Naive B cell (primary cell): ENCODE measurements around the gene MRPL4. TPM values are rescaled to one million over a fixed set of nuclear protein-coding genes. Genes with fewer than 3 reads are reported as not detected.
A peak's percentile ranks its signal among the peaks of the same experiment; 100 is the strongest.
"Not testable (repeated sequence)": the region's sequence is repeated elsewhere in the genome, so short reads cannot be mapped to it uniquely, and the experiment has no call there.

ENCODE experiments used
- ATAC-seq, 2 donors: fragments of 150-1000 bp; cut with Tn5 transposase; 2 replicates each; pipeline ENCODE4 v1.10.0; 2021; ENCODE audit warnings: low read depth in 2 of 2, mild to moderate bottlenecking in 2 of 2, moderate library complexity in 2 of 2
- DNase-seq: peaks from one replicate; pipeline ENCODE4 v3.0.0; 2022
- H3K27ac Mint-ChIP-seq, 6 donors: one replicate each; pipeline ENCODE4 v1.8.0; 2020 to 2022; ENCODE audit warnings: mild to moderate bottlenecking in 6 of 6, mixed read lengths in 6 of 6, moderate library complexity in 5 of 6, inconsistent platforms in 2 of 6
- H3K27me3 Mint-ChIP-seq, 3 donors: one replicate each; pipeline ENCODE4 v1.8.0; 2021 to 2022; ENCODE audit warnings: mixed read lengths in 3 of 3, mild to moderate bottlenecking in 1 of 3
- H3K36me3 Mint-ChIP-seq, 2 donors: one replicate each; pipeline ENCODE4 v1.8.0; 2020 to 2022; ENCODE audit warnings: mixed read lengths in 2 of 2, inconsistent platforms in 1 of 2, mild to moderate bottlenecking in 1 of 2
- H3K4me1 Mint-ChIP-seq, 3 donors: one replicate each; pipeline ENCODE4 v1.8.0; 2020 to 2022; ENCODE audit warnings: mixed read lengths in 3 of 3, inconsistent platforms in 1 of 3, mild to moderate bottlenecking in 1 of 3, moderate library complexity in 1 of 3
- H3K4me3 Mint-ChIP-seq, 8 donors: one replicate each; pipeline ENCODE4 v1.8.0; 2020 to 2022; ENCODE audit warnings: mild to moderate bottlenecking in 8 of 8, mixed read lengths in 8 of 8, moderate library complexity in 8 of 8, inconsistent platforms in 2 of 8
- H3K9me3 Mint-ChIP-seq, 7 donors: one replicate each; pipeline ENCODE4 v1.8.0; 2020 to 2022; ENCODE audit warnings: mixed read lengths in 7 of 7, mild to moderate bottlenecking in 5 of 7, inconsistent platforms in 2 of 7, moderate library complexity in 1 of 7
- polyA plus RNA-seq, 6 donors: library from polyadenylated mRNA; unstranded; fragments of 300-500 nt; fragmentation: Illumina TruSeq; gene quantifications; one replicate each; pipeline ENCODE4 v1.2.3, GENCODE V29; 2021; ENCODE audit warnings: low read depth in 6 of 6

Gene MRPL4
- polyA plus RNA-seq, 6 donors from 2014 or later = 23.7 to 34.3 (median 27.4) TPM

GRCh38 chr19:10235003-10235402 is 17.0 kb upstream of the MRPL4 start:
- DNase-seq (no peak), ATAC-seq (no peak)
- Mint-ChIP-seq H3K9me3 (peaks cover 0 to 2% (median 0%) of the 10 kb centered on the region in 7 donors), H3K4me3 (peak overlapping the region in 5 of 8 donors; percentile 8 to 83 (median 24)), H3K27ac (peak overlapping the region; percentile 97 to 100 (median 100)), H3K27me3 (no peaks in the 10 kb centered on the region), H3K4me1 (peaks cover 36 to 49% (median 44%) of the 10 kb centered on the region in 3 donors), H3K36me3 (no peaks in the 10 kb centered on the region)

GRCh38 chr19:10235409-10235808 is 16.6 kb upstream of the MRPL4 start:
- not testable (repeated sequence) for DNase-seq, H3K36me3 Mint-ChIP-seq, H3K9me3 Mint-ChIP-seq, H3K27me3 Mint-ChIP-seq, ATAC-seq
- H3K4me1 Mint-ChIP-seq = peaks cover 33 to 49% (median 44%) of the 10 kb centered on the region in 3 donors
- peak overlapping the region; percentile 99 to 100 (median 100) for H3K27ac Mint-ChIP-seq
- H3K4me3 Mint-ChIP-seq = peak overlapping the region in 6 of 8 donors; percentile 83 to 91 (median 87)

GRCh38 chr19:10237702-10238101 is 14.3 kb upstream of the MRPL4 start:
- peaks cover 0 to 2% (median 0%) of the 10 kb centered on the region in 7 donors for H3K9me3 Mint-ChIP-seq
- peaks cover 25 to 46% (median 34%) of the 10 kb centered on the region in 3 donors for H3K4me1 Mint-ChIP-seq
- no peaks in the 10 kb centered on the region for H3K27me3 Mint-ChIP-seq
- no peaks in the 10 kb centered on the region for H3K36me3 Mint-ChIP-seq
- no peak for DNase-seq
- no peak for ATAC-seq
- peak overlapping the region; percentile 57 to 100 (median 79) for H3K27ac Mint-ChIP-seq
- peak overlapping the region in 3 of 8 donors; percentile 16 to 77 (median 27) for H3K4me3 Mint-ChIP-seq

GRCh38 chr19:10238172-10238783 is 13.7 kb upstream of the MRPL4 start:
- Mint-ChIP-seq H3K36me3 (no peaks in the 10 kb centered on the region), H3K27me3 (no peaks in the 10 kb centered on the region), H3K9me3 (peaks cover 0 to 2% (median 0%) of the 10 kb centered on the region in 7 donors), H3K4me1 (peaks cover 25 to 43% (median 34%) of the 10 kb centered on the region in 3 donors), H3K27ac (peak overlapping the region; percentile 67 to 100 (median 88)), H3K4me3 (peak overlapping the region in 3 of 8 donors; percentile 25 to 36 (median 27))
- ATAC-seq (no peak), DNase-seq (no peak)

GRCh38 chr19:10241826-10242449 is 10.1 kb upstream of the MRPL4 start:
- H3K4me3 Mint-ChIP-seq, DNase-seq, H3K36me3 Mint-ChIP-seq, H3K27me3 Mint-ChIP-seq, ATAC-seq, H3K9me3 Mint-ChIP-seq: not testable (repeated sequence)
- peaks cover 20 to 25% (median 23%) of the 10 kb centered on the region in 3 donors for H3K4me1 Mint-ChIP-seq
- H3K27ac Mint-ChIP-seq = peak overlapping the region in 3 of 6 donors; percentile 18 to 33 (median 30)

GRCh38 chr19:10243606-10244005 is 8.4 kb upstream of the MRPL4 start:
- H3K4me3 Mint-ChIP-seq = no peak overlapping the region
- DNase-seq (no peak), ATAC-seq (no peak)
- no peaks in the 10 kb centered on the region for H3K9me3 Mint-ChIP-seq
- no peaks in the 10 kb centered on the region for H3K36me3 Mint-ChIP-seq
- H3K27ac Mint-ChIP-seq = no peak overlapping the region
- H3K27me3 Mint-ChIP-seq = no peaks in the 10 kb centered on the region
- peaks cover 12 to 17% (median 15%) of the 10 kb centered on the region in 3 donors for H3K4me1 Mint-ChIP-seq

GRCh38 chr19:10245189-10245939 is 6.7 kb upstream of the MRPL4 start:
- no peaks in the 10 kb centered on the region for H3K36me3 Mint-ChIP-seq
- peak overlapping the region in 2 of 6 donors; percentile 62 for H3K27ac Mint-ChIP-seq
- peak in 1 of 2 donors; percentile 63 for ATAC-seq
- DNase-seq = no peak
- no peaks in the 10 kb centered on the region for H3K27me3 Mint-ChIP-seq
- no peaks in the 10 kb centered on the region for H3K9me3 Mint-ChIP-seq
- peaks cover 3 to 13% (median 7%) of the 10 kb centered on the region in 3 donors for H3K4me1 Mint-ChIP-seq
- H3K4me3 Mint-ChIP-seq = peak overlapping the region in 1 of 8 donors; percentile 11

- Mint-ChIP-seq H3K27me3 (no peaks in the 10 kb centered on the region), H3K27ac (no peak overlapping the region), H3K4me3 (no peak overlapping the region), H3K4me1 (peaks cover 3 to 13% (median 12%) of the 10 kb centered on the region in 3 donors), H3K9me3 (no peaks in the 10 kb centered on the region), H3K36me3 (no peaks in the 10 kb centered on the region)
- no peak for ATAC-seq
- no peak for DNase-seq
Measured at GRCh38 chr19:10246511-10246910, 5.5 kb upstream of the MRPL4 start.

GRCh38 chr19:10252707-10253106 is 693 bp downstream of the MRPL4 start:
- DNase-seq (no peak), ATAC-seq (no peak)
- Mint-ChIP-seq H3K36me3 (peaks cover 11 to 18% of the 10 kb centered on the region in 2 donors), H3K9me3 (no peaks in the 10 kb centered on the region), H3K27me3 (no peaks in the 10 kb centered on the region), H3K27ac (peak overlapping the region; percentile 18 to 99 (median 96)), H3K4me1 (peaks cover 19 to 43% (median 29%) of the 10 kb centered on the region in 3 donors), H3K4me3 (peak overlapping the region; percentile 96 to 100 (median 98))

GRCh38 chr19:10254244-10254643 is 2.2 kb downstream of the MRPL4 start:
- ATAC-seq (no peak), DNase-seq (no peak)
- Mint-ChIP-seq H3K27me3 (no peaks in the 10 kb centered on the region), H3K9me3 (no peaks in the 10 kb centered on the region), H3K36me3 (peaks cover 12 to 22% of the 10 kb centered on the region in 2 donors), H3K27ac (no peak overlapping the region), H3K4me3 (peak overlapping the region in 6 of 8 donors; percentile 38 to 99 (median 82)), H3K4me1 (peaks cover 19 to 49% (median 29%) of the 10 kb centered on the region in 3 donors)

- Mint-ChIP-seq H3K27ac (peak overlapping the region in 2 of 6 donors; percentile 11 to 22), H3K4me1 (peaks cover 19 to 44% (median 25%) of the 10 kb centered on the region in 3 donors), H3K9me3 (no peaks in the 10 kb centered on the region), H3K4me3 (peak overlapping the region in 3 of 8 donors; percentile 41 to 99 (median 61)), H3K36me3 (peaks cover 12 to 22% of the 10 kb centered on the region in 2 donors), H3K27me3 (no peaks in the 10 kb centered on the region)
- DNase-seq = no peak
- ATAC-seq = no peak
Measured at GRCh38 chr19:10255358-10255757, 3.3 kb downstream of the MRPL4 start.

- no peaks in the 10 kb centered on the region for H3K27me3 Mint-ChIP-seq
- ATAC-seq = no peak
- peaks cover 12 to 22% of the 10 kb centered on the region in 2 donors for H3K36me3 Mint-ChIP-seq
- H3K9me3 Mint-ChIP-seq = no peaks in the 10 kb centered on the region
- H3K27ac Mint-ChIP-seq = peak overlapping the region in 1 of 6 donors; percentile 5
- H3K4me3 Mint-ChIP-seq = no peak overlapping the region
- peaks cover 18 to 43% (median 19%) of the 10 kb centered on the region in 3 donors for H3K4me1 Mint-ChIP-seq
- DNase-seq = no peak
Measured at GRCh38 chr19:10256551-10256950, 4.5 kb downstream of the MRPL4 start.

- H3K9me3 Mint-ChIP-seq = no peaks in the 10 kb centered on the region
- no peaks in the 10 kb centered on the region for H3K27me3 Mint-ChIP-seq
- peaks cover 12 to 22% of the 10 kb centered on the region in 2 donors for H3K36me3 Mint-ChIP-seq
- no peak for DNase-seq
- peak overlapping the region in 4 of 6 donors; percentile 5 to 88 (median 40) for H3K27ac Mint-ChIP-seq
- H3K4me3 Mint-ChIP-seq = peak overlapping the region in 3 of 8 donors; percentile 2 to 64 (median 60)
- no peak for ATAC-seq
- H3K4me1 Mint-ChIP-seq = peaks cover 14 to 39% (median 15%) of the 10 kb centered on the region in 3 donors
Measured at GRCh38 chr19:10256970-10257615, 5.1 kb downstream of the MRPL4 start.
